GM13976 (cell line): ENCODE results near the gene ANKDD1A.
A peak's percentile ranks its signal among the peaks of the same experiment; 100 is the strongest.

Experiments used
- DNase-seq: peaks from one replicate; pipeline ENCODE4 v3.0.0; 2012; ENCODE audit warnings: low spot score
- CTCF ChIP-seq: IDR thresholded peaks from 2 replicates; pipeline ENCODE4 v1.5.1; 2012; ENCODE audit warnings: borderline replicate concordance, mild to moderate bottlenecking; ENCODE audit not compliant: insufficient read depth; ENCODE audit errors: extremely low read depth, missing control alignments, control extremely low read depth
- in situ Hi-C: fragments of 300-500 bp; cut with MboI; formaldehyde crosslinking; loops from one replicate; pipeline ENCODE4 v1.12.0; 2022; ENCODE audit warnings: low sequenced_read_pairs, mixed read lengths, inconsistent platforms; ENCODE audit not compliant: unreplicated experiment

ANKDD1A gene

GRCh38 chr15:64883997-64884511 is 27.6 kb upstream of the ANKDD1A start:
- no peak for TF ChIP-seq CTCF
- in situ Hi-C loops: no loop called here
- DNase-seq: peak; percentile 70

GRCh38 chr15:64884679-64885078 is 27.0 kb upstream of the ANKDD1A start:
- no peak for TF ChIP-seq CTCF
- no peak for DNase-seq
- in situ Hi-C loops: no loop called here

GRCh38 chr15:64888336-64888735 is 23.4 kb upstream of the ANKDD1A start:
- DNase-seq: no peak
- in situ Hi-C loops: no loop called here
- no peak for TF ChIP-seq CTCF

GRCh38 chr15:64891561-64891960 is 20.1 kb upstream of the ANKDD1A start:
- DNase-seq: no peak
- no peak for TF ChIP-seq CTCF
- in situ Hi-C loops: no loop called here

GRCh38 chr15:64892847-64893403 is 18.8 kb upstream of the ANKDD1A start:
- no peak for DNase-seq
- in situ Hi-C loops: no loop called here
- TF ChIP-seq CTCF: no peak

GRCh38 chr15:64893481-64894394 is 18.0 kb upstream of the ANKDD1A start:
- TF ChIP-seq CTCF: no peak
- peak; percentile 94 for DNase-seq
- in situ Hi-C loops: no loop called here
